GM08714 (cell line): Measurements from ENCODE around the gene PALM.
"Not testable (repeated sequence)": the region's sequence is repeated elsewhere in the genome, so short reads cannot be mapped to it uniquely, and the experiment has no call there.

Experiments used
- H3K4me3 ChIP-seq: fragments of 200-500 bp; sonication (Bioruptor generic); 2 replicates; pipeline ENCODE4 v1.5.1; 2014; ENCODE audit warnings: mild to moderate bottlenecking, low read length, inconsistent platforms
- ZNF274 ChIP-seq: IDR thresholded peaks from 2 replicates; pipeline ENCODE4 v1.6.1; 2012; ENCODE audit warnings: mild to moderate bottlenecking, low read depth, low read length

Gene PALM, protein sequence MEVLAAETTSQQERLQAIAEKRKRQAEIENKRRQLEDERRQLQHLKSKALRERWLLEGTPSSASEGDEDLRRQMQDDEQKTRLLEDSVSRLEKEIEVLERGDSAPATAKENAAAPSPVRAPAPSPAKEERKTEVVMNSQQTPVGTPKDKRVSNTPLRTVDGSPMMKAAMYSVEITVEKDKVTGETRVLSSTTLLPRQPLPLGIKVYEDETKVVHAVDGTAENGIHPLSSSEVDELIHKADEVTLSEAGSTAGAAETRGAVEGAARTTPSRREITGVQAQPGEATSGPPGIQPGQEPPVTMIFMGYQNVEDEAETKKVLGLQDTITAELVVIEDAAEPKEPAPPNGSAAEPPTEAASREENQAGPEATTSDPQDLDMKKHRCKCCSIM

DNA sequence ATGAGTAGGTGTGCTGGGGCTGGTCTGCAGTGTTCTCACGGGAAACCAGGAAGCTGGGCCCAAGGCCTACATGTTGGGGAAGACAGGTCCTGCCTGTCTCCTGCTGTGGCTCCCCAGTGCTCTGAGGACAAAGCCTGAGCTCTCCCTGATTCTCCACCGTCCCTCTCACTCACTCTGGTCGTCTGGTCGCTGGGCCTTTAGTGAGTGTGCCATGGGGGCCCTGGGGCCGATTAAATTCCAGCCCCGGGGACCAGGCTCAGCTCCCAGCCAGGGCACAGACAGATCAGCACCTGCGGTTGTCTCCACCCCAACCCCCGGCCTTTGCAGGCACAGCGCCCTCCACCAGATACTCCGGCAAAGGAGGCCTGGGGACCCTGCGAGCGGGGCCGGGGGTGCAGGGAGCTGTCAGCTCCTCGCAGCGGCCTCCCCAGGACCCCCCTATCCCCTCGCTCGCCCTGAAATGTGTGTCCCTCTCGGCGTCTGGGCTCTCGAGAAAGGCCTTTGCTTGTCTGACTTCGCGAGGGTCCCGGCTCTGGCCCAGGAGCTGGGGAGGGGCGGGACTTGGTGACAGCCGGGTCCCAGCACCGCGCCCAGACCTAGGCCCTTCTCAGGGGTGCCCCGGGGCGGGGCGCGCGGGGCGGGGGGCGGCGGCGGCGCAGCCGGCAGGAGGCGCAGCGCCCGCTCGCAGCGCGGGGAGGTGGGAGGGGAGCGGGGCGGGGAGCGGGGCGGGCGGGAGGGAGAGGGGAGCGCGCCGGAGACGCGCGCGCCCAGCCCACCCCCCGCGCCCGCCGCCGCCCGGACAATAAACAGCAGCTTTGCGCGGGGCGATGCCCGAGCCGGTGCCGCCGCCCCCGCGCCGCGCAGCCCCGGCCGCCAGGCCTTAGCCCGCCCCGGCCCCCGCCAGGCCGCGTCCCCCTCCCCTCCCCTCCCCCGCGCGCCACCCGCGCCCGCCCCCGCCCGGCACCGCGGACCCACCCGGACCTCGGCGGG is at the start of gene PALM:
Gene PALM, plus strand, starts transcription at position 782 of the 990 bp plus-strand sequence. CDS start 212 bp downstream, outside the sequence.
- no peak for TF ChIP-seq ZNF274
- no peak within 1 kb of the TSS for H3K4me3 ChIP-seq

DNA sequence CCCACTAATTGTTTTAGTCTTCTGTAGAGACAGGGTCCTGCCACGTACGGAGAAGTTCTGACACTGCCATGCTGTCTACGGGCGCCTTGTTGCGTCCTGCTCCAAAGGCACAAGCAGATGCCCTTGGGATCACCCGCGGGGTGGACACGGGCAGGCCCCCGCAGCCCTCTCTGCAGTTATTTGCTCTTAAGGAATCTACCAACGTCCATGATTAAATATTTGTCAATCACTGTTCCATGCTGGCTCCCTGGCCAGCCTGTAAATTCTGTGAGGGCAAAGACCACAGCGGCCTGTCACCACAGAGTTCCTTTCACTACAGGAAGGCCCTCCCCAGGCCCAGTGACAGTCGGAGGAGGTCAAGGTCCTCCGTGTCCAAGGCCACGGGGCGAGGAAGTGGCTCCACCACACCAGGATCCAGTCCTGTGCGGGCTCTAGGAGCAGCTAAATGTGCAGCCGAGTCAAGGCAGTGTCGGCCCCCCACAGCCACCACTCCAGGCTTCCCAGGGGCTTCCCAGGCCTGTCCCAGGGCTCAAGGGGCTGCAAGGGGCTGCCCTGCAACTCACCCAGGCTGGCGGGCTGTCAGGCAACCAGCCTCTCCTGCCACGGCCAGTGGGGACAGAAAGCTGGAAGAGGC is 47.8 kb upstream of the PALM start:
- peak overlapping the region; percentile 66; the same call in 1 of the 2 replicates for H3K4me3 ChIP-seq
- no peak for TF ChIP-seq ZNF274

DNA sequence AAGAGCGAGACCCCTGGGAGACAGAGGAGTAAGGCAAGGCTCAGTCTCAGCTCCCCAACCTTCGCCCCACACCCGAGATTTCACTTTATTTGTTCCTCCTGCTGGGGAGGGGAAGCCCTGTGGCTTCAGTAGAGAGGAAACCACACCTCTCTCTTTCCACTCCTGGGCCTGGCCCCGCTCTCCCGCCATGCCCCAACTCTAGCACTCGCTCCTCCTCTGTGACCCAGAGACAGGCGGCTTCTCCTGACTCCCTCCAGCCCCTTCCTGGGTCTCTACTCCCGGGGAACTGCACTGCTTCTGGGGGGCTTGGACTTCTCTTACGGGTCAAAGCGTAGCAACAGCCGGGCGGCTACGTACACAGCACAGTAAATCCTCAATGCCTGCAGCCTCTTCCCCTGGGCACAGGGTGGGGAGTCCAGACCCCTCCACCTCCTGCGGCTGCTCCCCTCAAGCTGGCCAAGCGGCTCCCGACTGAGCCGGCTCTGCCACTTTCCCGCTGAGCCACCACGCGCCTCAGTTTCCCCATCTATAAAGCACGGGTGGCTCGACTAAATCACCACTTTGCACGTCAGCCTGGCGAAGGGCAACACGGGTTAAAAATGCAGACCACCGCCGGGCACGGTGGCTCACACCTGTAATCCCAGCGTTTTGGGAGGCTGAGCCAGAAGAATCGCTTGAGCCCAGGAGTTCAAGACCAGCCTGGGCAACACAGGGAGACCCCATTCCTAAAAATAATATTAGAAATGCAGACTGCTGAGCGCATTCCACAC is 47.1 kb upstream of the PALM start:
- peak overlapping the region; percentile 66 for H3K4me3 ChIP-seq
- TF ChIP-seq ZNF274, result no peak

DNA sequence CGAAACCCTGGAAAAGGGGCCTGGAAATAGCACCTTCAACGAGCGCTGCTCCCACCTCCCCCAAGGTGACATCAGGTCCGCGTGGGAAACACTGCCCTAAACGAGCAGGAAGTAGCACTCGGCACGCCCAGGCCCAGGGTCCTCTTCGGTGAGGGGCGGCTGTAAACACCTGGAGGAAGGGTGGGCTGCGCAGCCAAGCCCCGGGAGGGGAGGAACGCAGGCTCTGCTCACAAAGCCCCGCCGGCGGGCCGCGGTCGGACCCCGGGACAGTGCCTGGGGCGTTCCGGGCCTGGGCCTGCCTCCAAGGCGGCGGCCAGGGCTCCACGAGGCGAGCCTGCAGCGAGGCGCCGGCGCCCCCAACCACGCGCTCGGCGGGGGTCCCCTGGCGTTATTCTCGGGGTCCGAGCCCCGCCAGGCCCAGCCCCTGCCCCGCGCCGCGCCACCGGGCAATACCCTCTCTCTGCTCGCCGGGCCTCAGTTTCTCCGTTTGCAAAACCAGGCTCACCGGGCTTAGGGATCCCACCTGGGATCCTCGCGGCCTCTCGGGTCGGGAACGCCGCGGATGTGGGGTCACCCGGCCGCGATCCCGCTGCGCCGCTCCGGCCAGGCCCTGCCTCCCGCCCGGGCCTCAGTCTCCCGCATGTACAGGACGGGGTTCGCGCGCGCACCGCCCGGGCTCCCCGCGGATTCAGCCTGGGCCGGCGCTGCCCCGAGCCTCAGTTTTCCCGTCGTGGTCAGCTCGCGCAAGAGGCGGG is 46.4 kb upstream of the PALM start:
- H3K4me3 ChIP-seq, result peak overlapping the region; percentile 66
- no peak for TF ChIP-seq ZNF274

DNA sequence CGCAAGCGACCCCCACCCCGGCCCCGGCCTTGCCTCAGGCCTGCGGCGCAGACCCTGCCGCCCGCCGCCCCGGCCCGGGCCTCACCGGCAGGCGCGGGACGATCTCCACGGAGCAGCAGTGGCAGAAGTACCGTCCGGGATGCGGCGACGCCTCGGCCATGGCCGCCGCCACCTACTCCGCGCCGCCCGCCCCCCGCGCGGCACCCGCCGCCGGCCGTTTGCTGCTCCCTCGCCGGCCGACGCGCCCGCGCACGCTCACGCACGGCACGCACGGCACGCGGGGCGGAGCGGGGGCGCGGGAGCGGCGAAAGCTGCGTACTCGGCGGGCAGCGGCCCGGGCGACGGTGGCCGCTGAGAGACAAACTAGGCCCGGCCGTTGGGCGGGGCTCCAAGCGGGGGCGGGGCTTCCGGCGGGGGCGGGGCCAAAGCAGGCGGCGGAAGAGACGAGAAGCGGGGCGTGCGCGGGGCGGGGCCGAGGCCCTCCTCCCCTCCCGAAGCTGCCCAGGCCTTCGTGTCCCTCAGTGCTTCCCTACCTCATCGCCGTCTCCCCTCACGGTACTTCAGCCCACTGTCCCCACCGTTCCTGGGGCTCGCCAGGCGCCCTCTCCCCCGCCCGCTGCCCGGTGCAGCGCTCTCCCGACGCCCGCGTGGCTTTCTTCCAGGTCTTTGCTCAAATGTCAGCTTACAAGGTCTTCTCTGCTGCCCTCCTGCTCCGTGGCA is 45.6 kb upstream of the PALM start, which contains the start of gene RNF126:
Gene RNF126, minus strand, starts transcription at position 253 of the 720 bp plus-strand sequence. Its CDS starts 93 bp downstream, at position 160.
- H3K4me3 ChIP-seq, result peak within 1 kb of the TSS; percentile 68
- TF ChIP-seq ZNF274, result no peak

DNA sequence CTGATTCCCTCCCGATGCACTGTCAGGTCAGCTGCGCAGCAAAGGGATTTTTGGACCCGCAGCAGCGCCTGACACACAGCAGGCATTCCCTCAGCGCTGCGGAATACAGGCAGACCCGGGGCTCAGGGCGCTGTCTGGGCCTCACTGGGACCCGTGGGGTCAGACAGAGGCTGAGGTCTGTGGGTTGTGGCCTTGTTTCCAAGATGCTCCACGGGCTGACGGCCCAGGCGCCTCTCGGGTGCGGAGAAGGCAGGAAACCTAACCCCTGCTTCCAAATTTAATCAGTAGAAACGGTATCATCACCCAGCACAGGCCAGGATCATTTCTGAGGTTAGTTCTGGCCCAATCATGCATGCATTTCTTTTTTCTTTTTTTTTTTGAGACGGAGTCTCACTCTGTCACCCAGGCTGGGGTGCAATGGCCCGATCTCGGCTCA is 45.0 kb upstream of the PALM start:
- no peak for TF ChIP-seq ZNF274
- peak overlapping the region; percentile 68; the same call in 1 of the 2 replicates for H3K4me3 ChIP-seq

DNA sequence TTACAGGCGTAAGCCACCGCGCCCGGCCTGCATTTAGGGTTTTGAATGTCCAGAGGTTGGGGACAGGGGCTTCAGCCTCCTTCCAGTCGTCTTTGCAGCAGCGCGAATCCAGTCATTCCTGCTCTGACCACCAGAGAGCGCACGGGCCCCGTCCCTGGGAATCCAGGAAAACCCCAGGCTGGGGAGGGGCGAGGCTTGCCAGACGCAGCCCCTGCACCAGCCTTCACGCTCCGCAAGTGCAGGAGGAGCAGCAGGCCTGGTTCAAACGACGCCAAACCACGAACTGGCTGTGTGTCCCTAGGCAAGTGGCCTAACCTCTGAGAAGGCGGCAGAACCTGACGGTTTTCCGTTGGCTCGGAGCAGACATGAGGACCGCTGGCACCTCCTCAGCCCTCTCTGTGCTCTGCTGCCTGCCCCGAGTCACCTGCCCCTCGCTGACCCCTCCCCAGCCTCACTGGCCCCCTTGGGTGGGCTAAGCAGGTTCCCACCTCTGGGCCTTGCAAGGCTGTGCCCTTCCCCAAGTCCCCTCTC is 43.8 kb upstream of the PALM start:
- no peak overlapping the region for H3K4me3 ChIP-seq
- TF ChIP-seq ZNF274, result no peak

DNA sequence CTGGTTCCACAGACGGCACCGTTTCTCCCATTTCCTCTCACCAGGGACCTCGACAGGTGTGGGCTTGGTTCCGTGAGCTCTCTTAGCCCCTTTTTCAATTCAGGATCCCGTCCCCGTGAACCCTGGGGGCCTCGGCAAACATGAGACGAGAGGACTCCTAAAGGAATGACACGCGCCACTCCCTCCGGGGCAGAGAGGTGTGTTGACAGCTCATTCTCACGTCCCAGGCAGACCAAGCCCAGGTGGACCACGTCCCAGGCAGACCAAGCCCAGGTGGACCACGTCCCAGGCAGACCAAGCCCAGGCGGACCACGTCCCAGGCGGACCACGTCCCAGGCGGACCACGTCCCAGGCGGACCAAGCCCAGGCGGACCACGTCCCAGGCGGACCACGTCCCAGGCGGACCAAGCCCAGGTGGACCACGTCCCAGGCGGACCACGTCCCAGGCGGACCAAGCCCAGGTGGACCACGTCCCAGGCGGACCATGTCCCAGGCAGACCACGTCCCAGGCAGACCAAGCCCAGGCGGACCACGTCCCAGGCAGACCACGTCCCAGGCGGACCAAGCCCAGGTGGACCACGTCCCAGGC is 41.7 kb upstream of the PALM start:
- not testable (repeated sequence) for H3K4me3 ChIP-seq

DNA sequence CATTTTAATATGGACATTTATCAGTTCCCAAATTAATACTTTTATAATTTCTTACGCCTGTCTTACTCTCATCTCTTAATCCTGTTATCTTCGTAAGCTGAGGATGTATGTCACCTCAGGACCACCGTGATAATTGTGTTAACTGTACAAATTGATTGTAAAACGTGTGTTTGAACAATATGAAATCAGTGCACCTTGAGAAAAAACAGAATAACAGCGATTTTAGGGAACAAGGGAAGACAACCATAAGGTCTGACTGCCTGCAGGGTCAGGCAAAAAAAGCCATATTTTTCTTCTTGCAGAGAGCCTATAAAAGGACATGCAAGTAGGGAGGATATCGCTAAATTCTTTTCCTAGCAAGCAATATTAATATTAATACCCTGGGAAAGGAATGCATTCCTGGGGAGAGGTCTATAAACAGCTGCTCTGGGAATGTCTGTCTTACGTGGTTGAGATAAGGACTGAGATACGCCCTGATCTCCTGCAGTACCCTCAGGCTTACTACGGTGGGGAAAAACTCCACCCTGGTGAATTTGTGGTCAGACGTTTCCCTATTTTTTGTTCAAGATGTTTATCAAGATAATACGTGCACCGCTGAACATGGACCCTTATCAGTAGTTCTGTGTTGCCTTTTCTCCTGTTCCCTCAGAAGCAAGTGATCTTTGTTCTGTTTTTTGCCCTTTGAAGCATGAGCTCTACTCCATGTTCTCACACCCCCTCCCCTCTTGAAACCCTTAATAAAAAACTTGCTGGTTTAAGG is 39.9 kb upstream of the PALM start:
- H3K4me3 ChIP-seq, result not testable (repeated sequence)

DNA sequence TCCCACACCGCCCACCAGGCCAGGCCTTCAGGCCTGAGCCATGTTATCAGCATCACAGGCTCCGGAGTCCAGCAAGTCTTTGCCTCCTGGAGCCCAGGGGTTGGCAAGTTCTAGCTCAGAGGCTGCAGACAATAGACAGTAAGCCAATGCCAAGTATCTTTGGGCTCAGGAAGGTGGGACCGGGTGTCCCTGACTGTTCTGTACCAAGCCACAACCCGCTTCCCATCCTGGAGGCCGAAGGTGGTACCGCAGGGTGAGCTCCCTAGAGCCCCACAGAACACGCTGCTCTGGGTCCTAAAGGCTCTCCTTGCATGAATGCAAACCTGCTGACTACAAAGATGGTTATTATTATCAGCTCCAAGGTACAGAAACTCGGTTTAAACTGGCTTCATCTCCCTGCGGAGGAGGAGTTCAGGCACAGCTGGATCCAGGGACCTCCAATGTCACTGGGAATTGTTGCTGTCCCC is 38.1 kb upstream of the PALM start:
- TF ChIP-seq ZNF274, result no peak
- no peak overlapping the region for H3K4me3 ChIP-seq
